Activated CD4-positive, alpha-beta T cell treated with anti-CD3 and anti-CD28 coated beads, Interleukin-2, amount 10 ng/mL, durations not matched to agents 24 days and 14 days (primary cell): ENCODE measurements around the gene ANKRD11. TPM values are rescaled to one million over a fixed set of nuclear protein-coding genes. Genes with fewer than 3 reads are reported as not detected.
A peak's percentile ranks its signal among the peaks of the same experiment; 100 is the strongest.

ENCODE experiments used
- DNase-seq: peaks from one replicate; pipeline ENCODE4 v3.0.0; 2022
- H3K27ac Mint-ChIP-seq: one replicate; pipeline ENCODE4 v1.8.0; 2022; ENCODE audit warnings: mild to moderate bottlenecking, mixed read lengths
- H3K27me3 Mint-ChIP-seq: one replicate; pipeline ENCODE4 v1.8.0; 2022; ENCODE audit warnings: mixed read lengths
- H3K36me3 Mint-ChIP-seq: one replicate; pipeline ENCODE4 v1.8.0; 2022; ENCODE audit warnings: low read depth, mild to moderate bottlenecking, mixed read lengths
- H3K4me1 Mint-ChIP-seq: one replicate; pipeline ENCODE4 v1.8.0; 2021; ENCODE audit warnings: mixed read lengths
- H3K4me3 Mint-ChIP-seq: one replicate; pipeline ENCODE4 v1.8.0; 2022; ENCODE audit warnings: mild to moderate bottlenecking, moderate library complexity, mixed read lengths
- H3K9me3 Mint-ChIP-seq: one replicate; pipeline ENCODE4 v1.8.0; 2021; ENCODE audit warnings: mixed read lengths
- intact Hi-C: fragments of 100-400 bp; cut with micrococcal nuclease; formaldehyde crosslinking; loops from one replicate; pipeline ENCODE4 v1.15.1; 2023
- total RNA-seq: library from RNA; stranded (reverse); gene quantifications from 2 replicates; pipeline ENCODE4 v1.2.3, GENCODE V29; 2022

ANKRD11 gene
- total RNA-seq, 1 donor from 2014 or later = 152 TPM

GRCh38 chr16:89351645-89352044 is 138.7 kb downstream of the ANKRD11 start:
- H3K27ac Mint-ChIP-seq = peak overlapping the region; percentile 84
- H3K9me3 Mint-ChIP-seq = no peaks in the 10 kb centered on the region
- peaks cover 30% of the 10 kb centered on the region for H3K36me3 Mint-ChIP-seq
- H3K4me3 Mint-ChIP-seq = no peak overlapping the region
- H3K4me1 Mint-ChIP-seq = peaks cover 67% of the 10 kb centered on the region
- intact Hi-C loops = no loop called here
- H3K27me3 Mint-ChIP-seq = no peaks in the 10 kb centered on the region
- DNase-seq = no peak

GRCh38 chr16:89350701-89351380 is 139.5 kb downstream of the ANKRD11 start:
- intact Hi-C loops = loop anchor here (1.0 kb wide), 3 partner anchors 10 to 31 kb away; no protein-coding TSS in a partner anchor
- Mint-ChIP-seq H3K27me3 (no peaks in the 10 kb centered on the region), H3K4me1 (peaks cover 71% of the 10 kb centered on the region), H3K27ac (peak overlapping the region; percentile 84), H3K4me3 (peak overlapping the region; percentile 71), H3K36me3 (peaks cover 29% of the 10 kb centered on the region), H3K9me3 (no peaks in the 10 kb centered on the region)
- peak; percentile 67 for DNase-seq

- Mint-ChIP-seq H3K27ac (peak overlapping the region; percentile 84), H3K36me3 (peaks cover 25% of the 10 kb centered on the region), H3K4me1 (peaks cover 71% of the 10 kb centered on the region), H3K9me3 (no peaks in the 10 kb centered on the region), H3K27me3 (no peaks in the 10 kb centered on the region), H3K4me3 (peak overlapping the region; percentile 71)
- intact Hi-C loops = loop anchor here (1.0 kb wide), 3 partner anchors 11 to 30 kb away; no protein-coding TSS in a partner anchor
- DNase-seq = peak; percentile 81
Observed at GRCh38 chr16:89349947-89350633, 140.3 kb downstream of the ANKRD11 start.

- intact Hi-C loops = loop anchor here (2.0 kb wide), 1 partner anchor 13 kb away; no protein-coding TSS in a partner anchor
- H3K4me1 Mint-ChIP-seq = peaks cover 67% of the 10 kb centered on the region
- DNase-seq = no peak
- H3K9me3 Mint-ChIP-seq = no peaks in the 10 kb centered on the region
- H3K27me3 Mint-ChIP-seq = no peaks in the 10 kb centered on the region
- H3K27ac Mint-ChIP-seq = peak overlapping the region; percentile 69
- peaks cover 25% of the 10 kb centered on the region for H3K36me3 Mint-ChIP-seq
- H3K4me3 Mint-ChIP-seq = peak overlapping the region; percentile 36
Observed at GRCh38 chr16:89347807-89348206, 142.6 kb downstream of the ANKRD11 start.

GRCh38 chr16:89346869-89347268 is 143.5 kb downstream of the ANKRD11 start:
- H3K4me1 Mint-ChIP-seq = peaks cover 64% of the 10 kb centered on the region
- no peak overlapping the region for H3K4me3 Mint-ChIP-seq
- intact Hi-C loops = loop anchor here (2.0 kb wide), 1 partner anchor 14 kb away; no protein-coding TSS in a partner anchor
- peaks cover 24% of the 10 kb centered on the region for H3K36me3 Mint-ChIP-seq
- H3K9me3 Mint-ChIP-seq = no peaks in the 10 kb centered on the region
- H3K27ac Mint-ChIP-seq = peak overlapping the region; percentile 68
- no peak for DNase-seq
- H3K27me3 Mint-ChIP-seq = no peaks in the 10 kb centered on the region

- H3K27ac Mint-ChIP-seq = peak overlapping the region; percentile 22
- H3K9me3 Mint-ChIP-seq = no peaks in the 10 kb centered on the region
- H3K27me3 Mint-ChIP-seq = no peaks in the 10 kb centered on the region
- no peak for DNase-seq
- peaks cover 58% of the 10 kb centered on the region for H3K4me1 Mint-ChIP-seq
- peaks cover 17% of the 10 kb centered on the region for H3K36me3 Mint-ChIP-seq
- no peak overlapping the region for H3K4me3 Mint-ChIP-seq
- intact Hi-C loops = loop anchor here (2.0 kb wide), 1 partner anchor 15 kb away; no protein-coding TSS in a partner anchor
Observed at GRCh38 chr16:89345642-89346150, 144.7 kb downstream of the ANKRD11 start.

GRCh38 chr16:89344846-89345611 is 145.3 kb downstream of the ANKRD11 start:
- H3K4me1 Mint-ChIP-seq = peaks cover 55% of the 10 kb centered on the region
- peaks cover 13% of the 10 kb centered on the region for H3K36me3 Mint-ChIP-seq
- H3K27ac Mint-ChIP-seq = peak overlapping the region; percentile 45
- intact Hi-C loops = no loop called here
- no peaks in the 10 kb centered on the region for H3K27me3 Mint-ChIP-seq
- H3K4me3 Mint-ChIP-seq = no peak overlapping the region
- DNase-seq = no peak
- H3K9me3 Mint-ChIP-seq = no peaks in the 10 kb centered on the region

- intact Hi-C loops = no loop called here
- no peak overlapping the region for H3K4me3 Mint-ChIP-seq
- peaks cover 13% of the 10 kb centered on the region for H3K36me3 Mint-ChIP-seq
- DNase-seq = no peak
- H3K4me1 Mint-ChIP-seq = peaks cover 52% of the 10 kb centered on the region
- H3K9me3 Mint-ChIP-seq = no peaks in the 10 kb centered on the region
- no peaks in the 10 kb centered on the region for H3K27me3 Mint-ChIP-seq
- no peak overlapping the region for H3K27ac Mint-ChIP-seq
Observed at GRCh38 chr16:89344458-89344834, 145.9 kb downstream of the ANKRD11 start.

GRCh38 chr16:89343501-89344457 is 146.6 kb downstream of the ANKRD11 start:
- Mint-ChIP-seq H3K9me3 (no peaks in the 10 kb centered on the region), H3K36me3 (peaks cover 13% of the 10 kb centered on the region), H3K27me3 (no peaks in the 10 kb centered on the region), H3K4me1 (peaks cover 52% of the 10 kb centered on the region), H3K4me3 (no peak overlapping the region), H3K27ac (peak overlapping the region; percentile 56)
- intact Hi-C loops = no loop called here
- peak; percentile 55 for DNase-seq

GRCh38 chr16:89341697-89342694 is 148.4 kb downstream of the ANKRD11 start:
- DNase-seq = no peak
- H3K27ac Mint-ChIP-seq = peak overlapping the region; percentile 29
- H3K9me3 Mint-ChIP-seq = no peaks in the 10 kb centered on the region
- H3K27me3 Mint-ChIP-seq = no peaks in the 10 kb centered on the region
- peaks cover 36% of the 10 kb centered on the region for H3K4me1 Mint-ChIP-seq
- no peak overlapping the region for H3K4me3 Mint-ChIP-seq
- H3K36me3 Mint-ChIP-seq = peaks cover 13% of the 10 kb centered on the region
- intact Hi-C loops = no loop called here

- H3K27ac Mint-ChIP-seq = peak overlapping the region; percentile 75
- H3K4me1 Mint-ChIP-seq = peaks cover 29% of the 10 kb centered on the region
- H3K27me3 Mint-ChIP-seq = no peaks in the 10 kb centered on the region
- intact Hi-C loops = no loop called here
- no peaks in the 10 kb centered on the region for H3K9me3 Mint-ChIP-seq
- no peak overlapping the region for H3K4me3 Mint-ChIP-seq
- peaks cover 11% of the 10 kb centered on the region for H3K36me3 Mint-ChIP-seq
- no peak for DNase-seq
Observed at GRCh38 chr16:89341279-89341678, 149.1 kb downstream of the ANKRD11 start.

- H3K4me3 Mint-ChIP-seq = no peak overlapping the region
- no peaks in the 10 kb centered on the region for H3K27me3 Mint-ChIP-seq
- no peaks in the 10 kb centered on the region for H3K9me3 Mint-ChIP-seq
- DNase-seq = no peak
- H3K4me1 Mint-ChIP-seq = peaks cover 38% of the 10 kb centered on the region
- intact Hi-C loops = no loop called here
- no peak overlapping the region for H3K27ac Mint-ChIP-seq
- peaks cover 11% of the 10 kb centered on the region for H3K36me3 Mint-ChIP-seq
Observed at GRCh38 chr16:89338863-89339262, 151.5 kb downstream of the ANKRD11 start.
